ENCODE measurements around the gene LMNTD1. TPM values are rescaled to one million over a fixed set of nuclear protein-coding genes. Genes with fewer than 3 reads are reported as not detected.
"Not testable (repeated sequence)": the region's sequence is repeated elsewhere in the genome, so short reads cannot be mapped to it uniquely, and the experiment has no call there.

The LMNTD1 gene
- total RNA-seq, 1 donor from 2014 or later, result not detected

- no peak for DNase-seq (ENCODE audit: extremely low read depth, low read depth, low spot score)
These were observed 117.7 kb downstream of the LMNTD1 start for GRCh38 chr12:25435431-25435830.

GRCh38 chr12:25434515-25434914 lies 118.6 kb downstream of the LMNTD1 start:
- no peak for DNase-seq (ENCODE audit: extremely low read depth, low read depth, low spot score)

GRCh38 chr12:25433581-25434325 lies 119.3 kb downstream of the LMNTD1 start:
- no peak for DNase-seq (ENCODE audit: extremely low read depth, low read depth, low spot score)

GRCh38 chr12:25433024-25433423 lies 120.1 kb downstream of the LMNTD1 start:
- no peak for DNase-seq (ENCODE audit: extremely low read depth, low read depth, low spot score)

GRCh38 chr12:25427337-25428249 lies 125.5 kb downstream of the LMNTD1 start:
- DNase-seq (ENCODE audit: extremely low read depth, low read depth, low spot score), result no peak

- DNase-seq (ENCODE audit: extremely low read depth, low read depth, low spot score), result not testable (repeated sequence)
These were observed 126.3 kb downstream of the LMNTD1 start for GRCh38 chr12:25426821-25427220.

Data from glomerular endothelial cell (primary cell).